ENCODE results near the gene BRICD5.

- TF ChIP-seq GATA2 (IDR thresholded peaks at IDR 0.05; ENCODE audit: low read depth, low read length), result no peak
- no peak for TF ChIP-seq GATA3 (IDR thresholded peaks at IDR 0.05; ENCODE audit: low read depth, low read length)
Observed at GRCh38 chr16:2244301-2244700, 33.6 kb upstream of the BRICD5 start.

Measured in SH-SY5Y (cell line).